ENCODE data around the gene LYPD6B.

LYPD6B gene

DNA sequence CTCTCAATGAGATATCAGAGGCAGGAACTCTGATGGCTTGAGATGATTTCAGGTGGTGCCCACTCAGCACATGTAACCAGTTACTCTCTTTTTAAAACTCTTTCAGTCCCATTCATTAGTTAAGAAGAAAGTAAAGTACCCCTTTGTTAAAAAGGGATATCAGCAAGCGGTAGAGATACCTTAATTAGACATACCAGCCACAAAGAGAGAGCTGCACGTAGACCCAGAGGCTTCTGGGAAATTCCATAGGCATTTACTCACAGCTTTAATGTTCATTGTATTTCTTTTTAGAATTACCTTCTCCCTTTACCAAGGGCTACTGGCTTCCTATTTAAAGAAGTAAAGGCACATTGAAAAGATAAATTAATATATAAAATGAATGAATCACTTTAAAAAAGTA, 63.3 kb downstream of the LYPD6B start:
- in situ Hi-C loops (cut with HindIII; ENCODE audit: low sequenced_read_pairs), result no loop called here

DNA sequence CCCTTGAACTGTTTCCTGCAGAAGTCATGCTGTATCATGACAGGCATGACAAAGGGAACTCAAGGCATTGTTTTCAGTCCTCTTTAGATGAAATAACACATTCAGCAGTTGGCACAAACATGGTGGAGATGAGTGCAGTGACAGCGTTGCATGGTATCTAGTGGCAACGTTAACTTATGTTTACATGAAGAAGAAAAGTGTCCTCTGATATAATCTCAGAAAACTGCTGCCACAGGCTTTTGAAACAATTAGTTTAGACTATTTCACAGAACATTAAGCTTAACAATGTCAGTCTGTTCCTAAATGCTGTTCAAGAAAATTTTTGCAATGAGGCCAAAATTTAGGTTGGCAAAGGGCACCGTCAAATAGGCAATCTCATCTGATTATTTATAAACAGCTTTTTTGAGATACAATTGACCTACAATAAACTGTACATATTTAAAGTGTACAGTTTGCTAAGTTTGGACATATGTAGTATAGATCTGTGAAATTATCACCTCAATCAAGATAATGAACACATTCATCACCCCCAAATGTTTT, 64.7 kb downstream of the LYPD6B start:
- in situ Hi-C loops (cut with HindIII; ENCODE audit: low sequenced_read_pairs), result no loop called here

GRCh38 chr2:149104221-149104620, 65.7 kb downstream of the LYPD6B start:
- in situ Hi-C loops (cut with HindIII; ENCODE audit: low sequenced_read_pairs), result no loop called here

DNA sequence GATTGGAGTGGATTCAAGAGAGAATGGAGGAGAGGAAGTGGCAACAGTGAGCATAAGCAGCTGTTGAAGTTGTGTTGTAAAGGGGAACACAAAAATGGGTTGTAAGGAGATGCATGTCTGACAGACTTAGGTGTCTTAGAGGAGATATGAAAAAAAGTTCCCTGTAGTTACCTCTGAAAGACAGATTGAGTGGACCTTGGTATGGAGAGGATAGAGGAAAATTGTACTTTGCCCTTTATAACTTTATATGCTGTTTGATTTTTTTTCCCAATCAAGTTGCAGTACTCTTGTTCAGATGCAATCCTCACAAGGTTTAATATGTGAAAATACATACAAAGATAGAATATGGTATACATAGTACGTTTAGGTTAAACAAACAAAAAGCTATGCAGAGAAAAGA, 73.6 kb downstream of the LYPD6B start:
- in situ Hi-C loops (cut with HindIII; ENCODE audit: low sequenced_read_pairs), result no loop called here

GRCh38 chr2:149112713-149113112, 74.2 kb downstream of the LYPD6B start:
- in situ Hi-C loops (cut with HindIII; ENCODE audit: low sequenced_read_pairs), result no loop called here

DNA sequence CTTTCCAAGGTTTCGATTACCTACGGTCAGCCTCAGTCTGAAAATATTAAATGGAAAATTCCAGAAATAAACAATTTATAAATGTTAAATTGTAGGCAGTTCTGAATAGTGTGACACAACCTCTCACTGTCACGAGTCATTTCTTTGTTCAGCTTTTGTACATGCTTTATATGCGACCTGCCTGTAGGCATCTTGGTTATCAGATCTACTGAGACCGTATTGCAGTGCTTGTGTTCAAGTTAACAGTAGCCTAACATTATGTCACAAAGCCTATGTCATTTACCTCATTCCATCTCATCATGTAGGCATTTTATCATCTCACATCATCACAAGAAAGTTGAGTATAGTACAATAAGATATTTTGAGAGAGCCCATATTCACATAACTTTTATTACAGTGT, 77.3 kb downstream of the LYPD6B start:
- in situ Hi-C loops (cut with HindIII; ENCODE audit: low sequenced_read_pairs), result no loop called here

GRCh38 chr2:149119368-149119767, 80.9 kb downstream of the LYPD6B start:
- in situ Hi-C loops (cut with HindIII; ENCODE audit: low sequenced_read_pairs), result no loop called here

DNA sequence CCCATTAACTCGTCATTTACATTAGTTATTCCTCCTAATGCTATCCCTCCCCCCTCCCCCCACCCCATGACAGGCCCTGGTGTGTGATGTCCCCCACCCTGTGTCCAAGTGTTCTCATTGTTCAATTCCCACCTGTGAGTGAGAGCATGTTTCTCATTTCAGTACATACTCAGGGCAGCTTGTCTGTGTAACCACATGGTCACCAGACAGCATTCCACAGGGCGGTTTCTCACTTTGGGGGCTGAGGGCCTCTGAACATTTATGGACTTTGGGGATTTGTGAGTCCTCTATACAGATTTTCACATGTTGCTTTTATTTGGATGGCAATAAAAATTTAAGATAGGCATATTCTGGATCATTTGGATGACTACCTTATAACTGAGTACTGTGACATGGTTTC, 84.0 kb downstream of the LYPD6B start:
- in situ Hi-C loops (cut with HindIII; ENCODE audit: low sequenced_read_pairs), result no loop called here

- in situ Hi-C loops (cut with HindIII; ENCODE audit: low sequenced_read_pairs), result no loop called here
Observed at GRCh38 chr2:149125031-149125725, 86.7 kb downstream of the LYPD6B start.

DNA sequence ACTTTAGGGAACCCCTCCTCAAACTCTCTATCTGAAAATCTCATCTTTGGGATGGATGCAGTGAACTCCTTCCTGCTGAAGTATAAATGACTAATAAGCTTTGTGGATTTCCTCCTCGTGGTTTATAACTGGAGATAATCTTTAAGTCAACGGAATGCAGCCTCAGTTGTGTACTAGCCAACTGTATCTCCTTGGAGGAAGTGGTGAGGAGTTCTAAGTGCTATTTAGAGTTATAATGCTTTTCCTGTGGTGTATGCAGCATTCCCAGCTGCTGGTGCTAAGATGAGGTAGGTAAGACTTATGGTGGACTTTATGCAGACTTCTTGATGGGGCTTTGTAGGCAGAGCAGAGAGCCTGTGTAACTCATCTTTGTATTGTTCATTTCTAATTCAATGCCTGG, 90.9 kb downstream of the LYPD6B start:
- in situ Hi-C loops (cut with HindIII; ENCODE audit: low sequenced_read_pairs), result no loop called here

- in situ Hi-C loops (cut with HindIII; ENCODE audit: low sequenced_read_pairs), result no loop called here
Observed at GRCh38 chr2:149132339-149132738, 93.8 kb downstream of the LYPD6B start.

- in situ Hi-C loops (cut with HindIII; ENCODE audit: low sequenced_read_pairs), result no loop called here
Observed at GRCh38 chr2:149132901-149133300, 94.4 kb downstream of the LYPD6B start.

GRCh38 chr2:149134335-149134923, 95.9 kb downstream of the LYPD6B start:
- in situ Hi-C loops (cut with HindIII; ENCODE audit: low sequenced_read_pairs), result no loop called here

DNA sequence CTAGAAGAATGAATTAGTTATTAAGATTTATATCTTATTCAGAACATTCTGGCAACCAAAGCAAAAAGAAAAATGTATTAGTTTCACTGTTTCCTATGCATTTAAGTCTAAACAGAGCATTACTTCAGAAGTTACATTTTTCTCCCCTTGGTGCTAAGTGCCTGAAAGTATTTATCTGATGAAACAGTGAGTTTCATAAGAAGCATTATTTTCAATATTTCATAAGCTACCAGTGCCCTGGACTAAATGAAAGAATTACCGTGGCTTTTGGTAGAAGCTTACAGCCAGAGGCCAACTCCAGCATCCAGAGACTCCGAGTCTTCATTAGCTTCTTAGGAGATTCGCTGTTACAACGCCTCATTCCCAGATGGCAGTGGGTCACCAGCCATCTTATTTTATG, 97.6 kb downstream of the LYPD6B start:
- in situ Hi-C loops (cut with HindIII; ENCODE audit: low sequenced_read_pairs), result no loop called here

- in situ Hi-C loops (cut with HindIII; ENCODE audit: low sequenced_read_pairs), result no loop called here
Observed at GRCh38 chr2:149141046-149141445, 102.5 kb downstream of the LYPD6B start.

DNA sequence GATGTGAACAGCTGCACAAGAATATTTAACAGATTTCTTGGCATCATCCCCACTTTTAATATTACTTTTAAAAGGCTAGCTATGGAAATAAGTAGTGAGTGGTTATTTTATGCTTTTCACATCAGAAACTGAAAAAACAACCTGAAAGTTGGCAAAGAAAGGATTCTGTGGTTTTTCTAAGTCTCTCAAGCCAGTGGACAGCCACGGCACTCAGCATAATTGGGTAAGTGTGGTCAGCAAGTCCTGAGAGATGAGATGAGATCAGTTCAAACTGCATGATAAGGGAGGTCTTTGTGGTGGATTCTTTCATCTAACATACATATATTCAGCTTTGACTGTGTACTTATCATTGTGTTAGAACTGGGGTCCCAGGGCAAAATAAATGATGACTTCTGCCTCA, 105.2 kb downstream of the LYPD6B start:
- in situ Hi-C loops (cut with HindIII; ENCODE audit: low sequenced_read_pairs), result no loop called here

DNA sequence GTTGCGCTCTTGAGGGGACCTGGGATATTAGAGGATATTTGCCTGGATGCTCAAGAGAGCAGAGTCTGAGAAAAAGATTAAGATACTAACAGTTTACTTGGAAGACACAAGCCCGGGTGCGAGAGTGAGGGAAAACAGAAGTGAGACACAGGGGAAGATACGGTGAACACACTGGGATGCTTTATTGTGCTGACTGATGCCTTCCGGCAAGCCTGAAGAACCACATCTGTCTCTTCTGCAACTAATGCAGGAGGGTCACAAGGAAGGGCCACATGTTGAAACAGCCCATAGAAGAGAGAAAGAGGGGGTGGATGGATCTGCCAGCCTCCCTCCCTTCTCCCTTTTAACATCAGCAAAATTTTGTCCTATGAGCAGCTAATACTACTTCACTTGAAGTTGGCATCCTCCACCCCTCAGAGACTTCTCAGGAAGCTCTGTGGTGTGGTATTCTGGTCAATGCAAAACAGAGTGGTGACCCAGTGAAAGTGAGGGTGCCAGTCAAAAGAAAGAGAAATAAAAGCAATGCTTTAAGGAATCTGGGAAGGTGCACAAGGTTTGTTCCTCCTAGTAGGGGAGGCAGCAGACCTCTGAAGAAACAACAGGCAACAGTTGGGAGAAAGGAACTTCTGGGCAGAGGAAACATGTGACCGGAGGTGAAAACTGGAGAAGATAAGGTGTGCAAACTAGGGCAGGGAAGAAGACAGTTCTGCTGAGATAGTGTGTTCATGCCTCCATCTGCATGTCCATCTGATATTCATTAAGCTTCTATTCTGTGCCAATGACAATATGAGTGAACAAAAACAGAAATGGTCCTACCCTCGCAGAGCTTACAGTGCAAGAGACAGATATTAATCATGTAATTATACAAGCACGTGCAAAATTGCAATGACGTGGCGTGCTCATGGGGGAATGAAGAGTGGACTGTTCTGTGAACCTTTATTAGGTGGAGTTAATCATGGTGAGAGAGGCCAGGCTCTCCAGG, 107.1 kb downstream of the LYPD6B start:
- in situ Hi-C loops (cut with HindIII; ENCODE audit: low sequenced_read_pairs), result no loop called here

DNA sequence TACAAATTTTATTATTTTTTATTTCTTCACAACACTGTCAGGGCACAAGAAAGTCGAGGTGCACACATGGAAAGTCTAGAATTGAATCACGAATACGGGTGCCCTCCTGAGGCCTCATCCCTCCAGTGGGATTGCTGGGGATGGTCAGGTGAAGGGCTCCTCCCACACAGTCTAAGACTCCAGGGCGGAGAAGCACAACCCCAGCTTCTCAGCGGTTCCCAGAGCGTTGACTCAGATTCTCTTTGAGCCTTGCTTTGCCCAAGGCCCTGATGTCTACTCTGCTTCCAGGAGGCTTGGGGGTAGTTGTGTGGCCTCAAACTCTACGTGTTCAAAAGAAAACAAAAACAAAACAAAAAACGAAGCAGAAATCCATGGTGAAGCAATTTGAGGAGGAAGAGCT, 108.4 kb downstream of the LYPD6B start:
- in situ Hi-C loops (cut with HindIII; ENCODE audit: low sequenced_read_pairs), result no loop called here

DNA sequence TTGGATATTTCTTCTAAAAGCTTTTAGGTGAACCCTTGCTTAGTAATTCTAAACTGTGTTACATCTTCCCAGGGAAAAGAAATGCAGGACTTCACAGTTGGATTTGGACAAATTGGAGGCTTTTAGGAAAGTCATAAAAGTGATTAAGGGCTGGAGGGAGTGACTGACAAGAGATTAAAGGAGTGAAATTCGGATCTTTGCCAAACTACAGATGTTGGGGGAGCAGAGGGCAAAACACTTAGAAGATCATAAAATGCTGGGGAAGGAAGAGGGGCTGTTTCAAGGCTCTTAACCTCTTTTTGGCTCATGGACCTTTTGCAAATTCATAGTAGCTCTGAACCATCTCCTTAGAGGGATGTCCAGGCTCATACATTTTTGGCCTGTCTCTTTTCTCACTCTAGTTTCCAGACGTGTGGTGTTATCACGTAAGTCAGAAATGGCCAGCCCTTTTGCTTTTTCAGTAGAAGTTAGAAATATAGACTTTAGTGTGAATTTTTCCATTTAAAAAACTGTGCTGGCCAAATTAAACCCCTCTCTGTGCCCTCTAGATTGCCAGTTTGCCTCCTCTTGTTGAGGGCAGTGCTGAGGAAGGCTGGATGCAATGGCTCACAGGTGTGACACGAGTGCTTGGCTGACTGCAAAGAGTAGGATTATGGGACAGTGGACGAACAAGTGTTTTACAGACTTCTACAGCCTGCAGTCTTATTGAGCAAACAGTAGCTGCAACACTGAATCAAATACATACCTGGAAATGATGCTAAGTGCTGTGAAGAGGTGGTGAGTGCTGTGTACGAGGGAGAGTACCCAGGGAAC, 109.9 kb downstream of the LYPD6B start:
- in situ Hi-C loops (cut with HindIII; ENCODE audit: low sequenced_read_pairs), result no loop called here

DNA sequence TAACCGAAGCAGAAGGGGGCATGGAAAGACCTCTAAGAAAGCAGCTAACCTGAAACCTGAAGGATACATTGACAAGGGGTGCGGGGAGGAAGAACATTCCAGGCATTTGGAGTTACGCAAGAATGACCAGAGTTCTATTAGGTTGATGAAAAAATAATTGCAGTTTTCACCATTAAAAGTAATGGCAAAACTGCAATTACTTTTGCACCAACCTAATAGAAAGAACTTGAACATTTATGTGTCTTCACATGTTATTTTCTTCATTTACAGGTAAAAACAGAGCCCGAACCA, 110.5 kb downstream of the LYPD6B start:
- in situ Hi-C loops (cut with HindIII; ENCODE audit: low sequenced_read_pairs), result no loop called here

DNA sequence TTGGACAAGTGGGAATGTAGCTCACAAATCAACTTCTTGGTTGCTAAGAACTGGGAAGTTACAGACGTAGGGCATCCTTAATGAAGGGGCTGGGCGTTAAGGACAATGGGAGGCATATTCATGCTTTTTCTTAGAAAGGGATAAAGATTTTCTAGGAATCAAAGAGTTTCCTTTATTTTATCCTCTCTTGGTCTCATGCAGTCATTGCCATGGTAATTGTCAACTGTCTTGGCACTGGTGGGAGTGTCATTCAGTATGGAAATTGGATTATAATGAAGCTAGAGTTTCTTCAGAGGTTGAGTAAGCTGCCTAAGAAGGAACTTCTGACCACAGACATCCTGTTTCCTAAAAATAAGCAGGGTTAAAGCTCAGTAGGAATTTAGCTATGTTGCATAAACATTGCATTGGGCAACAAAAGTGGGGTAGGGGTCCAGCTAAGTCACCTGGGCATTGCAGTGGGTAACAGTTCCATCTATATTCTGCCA, 114.0 kb downstream of the LYPD6B start:
- in situ Hi-C loops (cut with HindIII; ENCODE audit: low sequenced_read_pairs), result no loop called here
